Stimulated activated CD8-positive, alpha-beta memory T cell treated with anti-CD3 and anti-CD28 coated beads, Interleukin-2, amount 100 ng/mL, for 48 hours (primary cell): ENCODE data around the gene TYMP.
"Not testable (repeated sequence)": the region's sequence is repeated elsewhere in the genome, so short reads cannot be mapped to it uniquely, and the experiment has no call there.

Source experiments
- DNase-seq, 2 donors: peaks; one replicate each; pipeline ENCODE4 v3.0.0-alpha.2; 2020; ENCODE audit warnings: low read depth in 2 of 2

Gene TYMP

DNA sequence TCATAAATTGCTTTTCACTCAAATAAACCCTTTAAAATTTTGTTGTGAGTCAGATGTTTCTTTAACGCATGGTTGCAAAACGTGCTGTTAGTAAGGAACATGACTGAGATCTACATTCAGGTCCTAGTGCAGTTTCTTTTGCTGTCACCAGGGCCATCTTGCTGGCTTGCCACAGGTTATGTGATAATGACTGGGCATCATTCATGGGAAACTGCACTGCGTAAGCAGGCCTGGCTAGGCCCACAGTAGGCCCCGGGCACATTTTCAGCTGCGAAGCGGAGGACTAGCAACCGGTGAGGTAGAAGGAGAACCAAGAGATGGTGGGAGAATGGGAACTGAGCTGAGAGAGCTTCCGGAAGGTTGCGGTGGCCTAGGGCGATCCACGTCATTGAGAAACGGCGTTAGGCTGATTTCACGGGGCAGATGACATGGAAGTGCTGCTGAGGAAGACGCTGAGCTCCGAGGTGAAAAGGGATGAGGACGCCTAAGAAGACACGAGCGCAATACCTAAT is 12.7 kb upstream of the TYMP start:
- DNase-seq, result no peak

DNA sequence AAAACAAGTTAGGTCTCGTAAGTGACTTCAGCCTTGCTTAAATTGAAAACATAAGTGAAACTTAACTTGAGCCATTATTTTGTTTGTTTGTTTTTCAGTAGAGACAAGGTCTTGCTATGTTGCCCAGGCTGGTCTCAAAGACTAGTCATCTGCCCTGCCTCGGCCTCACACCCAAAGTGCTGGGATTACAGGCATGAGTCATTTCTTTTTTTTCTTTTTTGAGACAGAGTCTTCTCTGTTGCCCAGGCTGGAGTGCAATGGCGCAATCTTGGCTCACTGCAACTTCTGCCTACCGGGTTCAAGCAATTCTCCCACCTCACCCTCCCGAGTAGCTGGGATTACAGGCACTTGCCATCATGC is 11.8 kb upstream of the TYMP start:
- not testable (repeated sequence) for DNase-seq

DNA sequence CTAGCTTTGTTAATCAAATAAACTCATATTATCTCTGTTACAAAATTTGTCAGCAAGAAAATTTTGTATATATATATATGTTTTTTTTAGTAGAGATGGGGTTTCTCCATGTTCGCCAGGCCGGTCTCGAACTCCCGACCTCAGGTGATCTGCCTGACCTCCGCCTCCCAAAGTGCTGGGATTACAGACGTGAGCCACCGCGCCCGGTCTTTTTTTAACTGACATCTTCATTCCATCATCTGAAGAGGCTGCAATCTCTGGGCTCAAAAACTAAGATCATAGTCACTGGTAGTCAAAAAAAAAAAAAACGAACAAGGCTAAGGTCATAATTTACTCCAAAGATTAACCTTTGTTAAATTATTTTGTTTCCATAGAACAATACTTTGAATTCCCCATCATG is 10.6 kb upstream of the TYMP start:
- no peak for DNase-seq

DNA sequence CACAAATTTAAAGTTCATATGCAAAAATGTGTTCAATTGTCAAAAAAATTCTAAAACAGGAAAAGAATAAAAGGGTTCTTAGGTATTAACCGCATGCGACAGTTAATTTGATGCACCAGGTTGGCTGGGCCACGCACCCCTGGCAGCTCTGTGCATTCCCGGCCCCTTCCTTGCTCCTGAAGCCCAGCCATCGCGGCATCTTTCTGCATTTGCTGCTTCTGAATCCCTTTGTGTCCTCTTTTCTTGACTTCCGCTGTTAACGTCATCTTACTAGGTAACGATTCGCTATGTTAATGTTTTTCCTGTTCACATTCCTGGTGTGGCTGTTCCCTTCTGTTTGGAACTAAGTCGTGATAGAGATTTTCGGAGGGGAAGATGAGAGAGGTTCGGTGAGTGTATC is 8.0 kb upstream of the TYMP start:
- DNase-seq, result no peak

DNA sequence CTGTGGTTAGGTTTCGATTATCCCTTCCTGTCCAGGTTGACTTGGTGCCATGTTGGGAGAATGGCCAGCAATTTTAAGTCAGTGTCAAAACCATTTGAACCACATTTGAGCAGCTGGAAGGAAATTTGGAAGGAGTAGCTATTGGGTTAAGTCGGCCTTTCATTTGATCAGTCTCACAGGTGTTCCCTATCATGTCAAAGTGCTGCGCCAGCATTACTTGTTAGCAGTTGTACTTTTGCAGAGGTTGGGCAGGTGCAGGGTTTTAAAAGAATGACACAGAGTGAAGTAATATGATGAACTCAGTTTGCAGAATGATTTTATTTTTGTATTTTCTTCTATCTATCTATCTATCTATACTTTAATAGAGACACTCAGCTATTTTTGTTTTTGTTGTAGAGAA is 6.4 kb upstream of the TYMP start:
- DNase-seq, result no peak

DNA sequence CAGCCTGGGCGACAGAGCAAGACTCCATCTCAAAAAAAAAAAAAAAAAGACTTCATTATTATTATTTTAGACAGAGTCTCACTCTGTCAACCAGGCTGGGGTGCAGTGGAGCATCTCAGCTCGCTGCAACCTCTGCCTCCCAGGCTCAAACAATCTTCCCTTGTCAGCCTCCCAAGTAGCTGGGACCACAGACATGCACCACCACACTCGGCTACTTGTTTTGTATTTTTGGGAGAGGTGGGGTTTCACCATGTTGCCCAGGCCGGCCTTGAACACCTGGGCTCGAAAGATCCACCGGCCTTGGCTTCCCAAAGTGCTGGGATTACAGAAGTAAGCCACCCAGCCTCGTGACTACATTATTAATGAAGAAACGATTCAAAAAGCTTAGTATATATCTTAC is 5.3 kb upstream of the TYMP start:
- DNase-seq, result no peak

DNA sequence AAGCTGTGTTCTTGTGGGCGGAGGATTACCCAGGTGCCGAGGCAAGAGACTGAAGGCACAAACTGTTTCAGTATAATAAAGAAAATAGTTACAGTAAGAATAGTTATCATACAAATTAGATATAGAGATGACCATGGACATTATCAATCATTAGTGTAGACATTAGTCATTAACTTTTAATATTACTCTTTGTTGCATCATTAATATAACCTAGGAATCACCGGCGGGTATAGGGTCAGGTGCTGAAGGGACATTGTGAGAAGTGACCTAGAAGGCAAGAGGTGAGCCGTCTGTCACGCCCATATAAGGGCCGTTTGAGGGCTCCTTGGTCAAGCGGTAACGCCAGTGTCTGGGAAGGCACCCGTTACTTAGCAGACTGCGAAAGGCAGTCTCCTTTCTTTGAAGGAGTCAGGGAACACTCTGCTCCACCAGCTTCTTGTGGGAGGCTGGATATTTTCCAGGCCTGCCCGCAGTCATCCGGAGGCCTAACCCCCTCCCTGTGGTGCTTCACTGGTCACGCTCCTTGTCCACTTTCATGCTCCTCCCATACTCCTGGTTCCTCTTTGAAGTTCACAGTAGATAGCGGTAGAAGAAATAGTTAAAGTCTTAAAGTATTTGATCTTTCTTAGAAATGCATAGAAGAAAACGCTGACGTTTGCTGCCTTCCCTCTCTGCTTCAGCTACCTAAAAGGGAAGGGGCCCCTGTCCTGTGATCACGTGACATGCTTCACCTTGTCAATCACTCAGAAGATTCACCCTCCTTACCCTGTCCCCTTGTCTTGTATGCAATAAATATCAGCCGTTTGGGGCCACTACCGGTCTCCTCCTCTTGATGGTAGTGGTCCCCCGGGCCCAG is 4.3 kb upstream of the TYMP start:
- not testable (repeated sequence) for DNase-seq

DNA sequence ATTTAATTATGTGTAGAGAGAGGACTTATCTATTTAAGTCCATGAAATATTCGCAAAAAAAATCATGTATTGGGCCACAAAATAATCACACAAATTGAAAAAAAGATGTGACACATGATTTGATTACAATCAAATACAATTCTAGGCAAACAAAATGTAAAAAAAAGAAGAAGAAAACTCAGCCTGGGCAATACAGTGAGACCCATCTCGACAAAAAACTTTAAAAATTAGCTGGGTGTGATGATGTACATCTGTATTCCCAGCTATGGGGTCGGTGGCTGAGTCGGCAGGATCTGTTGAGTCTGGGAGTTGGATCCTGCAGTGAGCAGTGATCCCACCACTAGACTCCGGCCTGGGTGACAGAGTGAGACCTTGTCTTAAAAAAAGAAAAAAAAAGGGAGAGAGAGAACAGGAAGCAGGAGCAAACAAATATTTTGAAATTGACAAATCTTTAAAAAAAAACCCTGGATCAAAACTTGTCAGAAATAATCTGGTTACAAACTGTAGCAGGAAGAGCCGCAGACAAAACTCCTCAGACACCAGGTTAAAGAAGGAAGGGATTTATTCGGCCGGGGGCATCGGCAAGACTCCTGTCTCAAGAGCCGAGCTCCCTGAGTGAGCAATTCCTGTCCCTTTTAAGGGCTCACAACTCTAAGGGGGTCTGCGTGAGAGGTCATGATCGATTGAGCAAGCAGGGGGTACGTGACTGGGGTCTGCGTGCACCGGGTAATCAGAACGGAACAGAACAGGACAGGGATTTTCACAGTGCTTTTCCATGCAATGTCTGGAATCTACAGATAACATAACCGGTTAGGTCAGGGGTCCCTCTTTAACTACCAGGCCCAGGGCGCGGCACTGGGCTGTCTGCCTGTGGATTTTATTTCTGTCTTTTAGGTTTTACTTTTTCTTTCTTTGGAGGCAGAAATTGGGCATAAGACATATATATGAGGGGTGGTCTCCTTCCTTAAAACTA is 3.3 kb upstream of the TYMP start:
- no peak for DNase-seq

DNA sequence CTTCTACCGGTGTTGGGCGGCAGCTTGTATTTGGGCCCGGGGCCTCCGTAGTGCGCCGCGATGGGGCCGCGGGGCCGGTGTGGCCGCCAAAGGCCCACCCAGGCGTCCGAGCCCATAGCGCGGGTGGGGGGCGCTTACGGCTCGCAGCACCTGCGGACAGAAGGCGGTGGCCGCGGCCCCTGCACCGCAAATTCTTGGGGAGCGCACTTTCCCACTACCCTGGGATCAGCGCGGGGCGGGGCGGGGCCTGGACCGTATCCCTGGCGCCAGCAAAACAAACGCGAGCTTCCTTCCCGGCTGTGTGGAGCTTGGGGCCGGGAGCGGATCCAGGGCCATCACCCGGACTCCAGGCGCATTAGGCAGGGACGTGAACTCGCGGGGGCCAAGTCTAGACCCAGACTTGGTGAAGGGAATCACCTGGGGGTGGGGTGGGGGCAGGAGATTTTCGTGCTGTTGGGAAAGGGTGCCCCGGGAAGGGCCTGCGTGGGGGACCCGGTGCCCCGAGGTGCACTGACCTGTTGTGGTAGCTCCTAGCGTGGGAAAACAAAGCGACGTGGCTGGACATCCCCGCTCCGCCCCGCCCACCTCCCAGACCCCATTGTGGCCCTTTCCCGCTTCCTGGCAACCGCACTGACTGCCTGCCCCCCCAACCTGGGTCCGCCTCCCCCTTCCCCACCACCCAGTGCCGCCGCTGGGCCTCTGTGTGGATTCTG is 2.3 kb upstream of the TYMP start:
- DNase-seq, result no peak

DNA sequence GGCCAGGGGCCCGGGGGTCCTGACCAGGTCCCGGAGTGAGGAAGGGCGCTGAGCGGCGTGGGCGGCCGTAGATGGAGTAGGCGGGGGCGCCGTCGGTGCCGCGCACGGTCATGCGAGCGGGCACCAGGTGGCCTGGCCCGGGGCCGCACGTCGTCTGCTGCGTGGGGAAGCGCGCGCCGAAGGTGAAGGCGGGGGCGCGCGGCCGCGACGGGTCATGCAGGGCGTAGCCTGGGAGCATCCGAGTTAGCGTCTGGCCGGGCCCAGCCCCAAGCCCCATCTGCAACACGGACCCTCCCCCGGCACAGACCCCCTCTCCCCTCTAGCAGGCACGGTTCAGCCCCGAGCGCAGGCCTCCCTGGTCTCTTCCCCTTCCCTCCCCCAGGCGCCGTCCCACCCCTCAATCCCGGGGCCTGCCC is 1.7 kb upstream of the TYMP start:
- DNase-seq, result no peak

DNA sequence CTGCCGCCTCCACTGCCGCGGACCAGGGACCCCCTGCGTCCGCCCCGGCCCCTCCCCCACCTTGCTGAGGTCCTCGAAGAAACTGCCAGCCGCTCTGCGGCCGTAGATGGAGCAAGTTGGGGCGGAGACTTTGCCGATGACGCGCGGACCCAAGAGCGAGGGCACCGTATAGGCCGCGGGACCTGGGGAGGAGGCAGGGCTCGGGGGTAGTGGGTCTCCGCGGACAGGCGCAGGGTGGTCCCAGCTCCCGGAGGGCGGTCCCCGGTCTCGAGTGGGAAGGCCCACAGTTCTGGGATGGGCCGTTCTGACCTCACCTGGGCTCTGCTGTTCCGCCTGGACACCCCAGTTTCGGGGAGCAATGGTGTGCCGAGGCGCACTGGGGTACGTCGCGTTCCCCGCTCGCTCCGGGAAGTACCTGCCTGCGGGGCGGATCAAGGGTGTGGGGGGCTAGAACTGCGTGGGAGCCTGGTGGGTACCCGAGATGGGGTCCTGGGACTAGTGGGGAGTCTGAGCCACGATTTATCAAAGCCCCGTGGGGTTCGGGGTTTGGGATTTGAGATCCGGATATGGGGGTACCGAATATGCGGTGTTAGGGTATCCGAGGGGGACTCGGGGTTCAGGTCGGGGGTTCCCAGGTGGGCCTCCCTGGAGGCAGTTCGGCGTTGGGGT is 1.2 kb upstream of the TYMP start:
- DNase-seq, result peak; percentile 73 to 85

DNA sequence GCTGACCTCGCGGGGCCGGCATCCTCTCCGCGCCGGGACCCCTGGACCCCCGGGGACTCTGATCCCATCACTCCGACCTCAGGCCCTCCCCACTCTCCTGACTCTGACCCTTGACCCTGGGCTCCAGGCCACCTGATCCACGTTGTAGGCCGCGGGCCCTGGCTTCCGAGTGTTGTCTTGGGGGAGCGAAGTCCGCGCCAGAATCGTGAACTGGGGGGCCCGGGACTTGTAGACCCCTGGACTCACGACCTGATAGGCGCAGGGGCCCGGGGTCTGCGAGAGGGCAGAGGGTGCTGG is 716 bp upstream of the TYMP start:
- no peak for DNase-seq

DNA sequence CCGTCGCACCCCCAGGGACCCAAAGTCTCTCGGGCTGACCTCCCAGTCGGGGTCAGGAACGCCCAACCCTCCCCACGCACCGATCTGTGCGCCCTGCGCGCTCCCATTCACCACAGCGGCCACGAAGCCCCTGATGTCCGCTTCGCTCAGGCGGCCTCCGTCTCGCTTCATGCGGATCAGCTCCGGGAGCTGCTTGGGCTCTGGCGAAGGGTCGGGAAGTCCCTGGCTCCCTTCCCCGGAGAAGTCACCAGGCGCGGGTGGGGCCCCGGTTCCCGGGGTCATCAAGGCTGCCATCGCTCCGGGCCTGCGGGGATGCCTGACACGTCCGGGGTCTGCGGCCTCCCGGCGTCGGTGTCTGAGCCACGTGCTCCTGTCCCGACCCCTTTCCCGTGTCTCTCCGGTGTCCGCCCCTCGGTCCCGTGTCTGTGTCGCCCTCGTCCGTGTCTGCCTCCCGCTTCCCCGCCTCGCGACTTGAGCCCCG is 356 bp downstream of the TYMP start:
- no peak for DNase-seq

DNA sequence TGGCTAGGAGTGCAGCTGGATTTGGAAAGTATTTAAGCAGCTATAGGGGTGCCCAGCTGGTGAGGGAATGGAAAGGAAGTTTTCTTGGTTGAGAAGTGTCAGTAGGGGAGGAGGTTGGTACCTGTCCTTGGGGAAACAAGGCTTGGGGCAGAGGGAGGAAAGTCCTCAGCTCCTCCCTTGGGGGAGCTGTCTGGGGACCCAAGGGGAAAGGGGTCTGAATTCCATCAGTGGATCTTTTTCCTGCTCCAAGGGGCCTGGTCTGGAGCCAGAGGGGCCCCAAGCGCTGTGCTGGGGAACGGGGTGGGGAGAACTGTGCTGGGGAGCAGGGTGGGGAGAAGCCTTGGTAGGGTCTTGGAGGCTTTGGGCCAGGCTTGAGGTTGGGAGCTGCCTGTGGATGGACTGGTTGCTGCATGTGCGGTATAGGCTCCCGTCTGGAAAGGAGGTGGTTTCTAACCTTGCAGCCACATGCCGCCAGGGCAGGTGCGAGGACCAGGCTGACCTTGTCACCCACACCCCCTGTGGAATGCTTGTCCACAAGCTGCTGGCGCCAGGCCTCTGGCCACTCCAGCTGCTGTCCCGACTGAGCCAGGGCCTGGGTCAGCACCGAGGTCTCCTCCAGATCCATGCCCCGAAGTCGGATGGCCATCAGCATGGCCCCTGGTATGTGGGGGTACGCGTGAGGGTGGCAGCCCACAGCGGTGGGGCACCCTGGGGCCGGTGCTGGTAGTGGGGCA is 963 bp downstream of the TYMP start:
- no peak for DNase-seq

DNA sequence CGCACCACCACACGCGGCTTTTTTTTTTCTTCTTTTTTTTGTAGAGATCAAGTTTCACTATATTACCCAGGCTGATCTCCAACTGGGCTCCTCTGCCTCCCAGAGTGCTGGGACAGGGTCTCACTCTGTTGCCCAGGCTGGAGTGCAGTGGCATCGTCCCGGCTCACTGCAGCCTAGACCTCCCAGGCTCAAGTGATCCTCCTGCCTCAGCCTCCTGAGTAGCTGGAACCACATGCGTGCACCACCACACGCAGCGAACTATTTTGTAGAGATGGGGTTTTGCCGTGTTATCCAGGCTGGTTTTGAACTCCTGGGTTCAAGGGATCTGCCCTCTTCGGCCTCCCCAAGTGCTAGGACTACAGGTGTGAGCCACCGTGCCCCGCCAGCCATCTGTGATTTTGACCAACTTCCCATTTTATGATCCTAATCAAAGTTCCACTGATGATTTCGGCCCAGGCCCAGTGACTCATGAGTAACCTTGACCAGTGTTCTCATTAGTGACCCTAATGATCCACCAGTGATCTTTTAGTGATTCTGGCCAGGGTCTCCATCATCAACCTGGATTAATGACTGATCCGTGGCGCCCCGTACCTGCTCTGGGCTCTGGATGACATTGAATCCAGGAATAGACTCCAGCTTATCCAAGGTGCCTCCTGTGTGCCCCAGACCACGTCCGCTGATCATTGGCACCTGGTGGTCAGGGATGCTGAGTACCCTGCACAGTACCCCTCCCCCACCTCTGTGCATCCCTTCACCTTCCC is 1.7 kb downstream of the TYMP start:
- no peak for DNase-seq

DNA sequence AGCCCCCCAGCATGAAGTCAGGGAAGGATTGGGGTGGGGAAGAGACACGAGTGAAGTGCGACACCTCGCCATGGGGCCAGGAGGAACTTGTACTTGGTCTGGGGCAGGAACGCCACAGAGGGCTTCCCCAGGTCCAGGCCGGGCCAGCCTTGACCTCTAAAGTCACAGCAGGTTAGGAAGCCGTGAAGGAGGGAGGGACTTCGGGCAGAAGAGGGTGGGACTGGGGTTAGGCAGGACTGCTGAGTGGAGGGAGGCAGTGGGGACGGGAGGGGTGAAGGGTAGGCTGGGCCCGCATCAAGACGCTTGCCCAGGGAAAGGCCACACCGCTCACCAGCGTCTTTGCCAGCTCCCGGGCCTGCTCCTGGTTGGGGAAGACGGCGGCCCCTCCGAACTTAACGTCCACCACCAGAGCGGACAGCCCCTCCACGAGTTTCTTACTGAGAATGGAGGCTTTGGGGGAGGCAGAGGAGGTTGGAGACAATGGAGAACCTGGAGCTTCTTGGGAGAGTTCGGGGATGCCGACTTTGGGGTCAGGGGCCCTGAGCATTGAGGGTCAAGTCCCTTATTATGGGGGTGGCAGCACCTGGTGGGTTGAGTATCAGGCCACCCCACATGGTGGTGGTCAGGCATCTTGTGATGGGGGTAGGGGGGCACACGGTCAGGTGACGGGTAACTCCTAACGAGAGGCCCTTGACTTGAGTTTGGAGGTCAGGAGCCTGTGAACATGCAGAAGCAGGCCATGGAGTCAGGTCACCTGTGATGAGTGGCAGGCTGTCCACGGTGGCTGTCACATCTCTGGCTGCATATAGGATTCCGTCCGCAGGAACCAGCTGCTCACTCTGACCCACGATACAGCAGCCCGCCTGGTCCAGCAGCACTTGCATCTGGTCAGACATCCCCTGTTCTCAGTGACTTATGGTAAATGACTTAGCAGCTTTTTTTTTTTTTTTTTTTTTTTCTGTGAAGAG is 2.7 kb downstream of the TYMP start:
- DNase-seq, result no peak

DNA sequence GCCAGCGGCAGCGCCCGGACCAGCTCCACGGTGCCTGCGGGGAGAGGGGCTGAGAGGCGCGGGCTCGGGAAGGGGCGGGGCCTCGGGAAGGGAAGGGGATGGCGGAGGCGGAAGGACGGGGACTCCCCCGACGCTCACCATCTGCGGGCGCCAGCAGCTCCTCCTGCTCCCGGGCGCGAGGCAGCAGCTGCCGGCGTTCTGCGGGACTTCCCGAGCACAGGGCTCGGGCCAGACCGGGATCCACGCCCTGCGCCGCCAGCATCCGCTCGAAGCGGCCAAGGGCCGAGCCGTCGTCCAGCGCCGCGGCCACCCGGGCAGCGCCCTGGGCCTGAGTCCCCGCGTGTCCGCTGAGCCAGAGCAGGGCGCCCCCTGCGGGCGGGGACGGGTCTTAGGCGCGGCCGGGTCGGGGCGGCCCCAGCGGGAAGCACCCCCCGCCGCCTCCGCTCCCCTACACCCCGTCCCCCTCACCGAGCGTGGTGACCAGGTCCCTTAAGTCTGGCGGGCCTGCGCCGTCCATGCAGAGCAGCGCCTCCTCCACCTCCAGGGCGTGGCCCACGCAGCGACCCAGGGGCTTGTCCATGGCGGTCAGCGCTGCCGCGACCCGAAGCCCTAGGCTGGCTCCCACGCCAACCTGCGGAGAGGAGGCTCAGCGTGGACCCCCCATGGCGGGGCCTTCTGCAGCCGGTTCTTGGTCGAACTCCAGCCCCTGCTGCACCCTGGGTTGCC is 3.5 kb downstream of the TYMP start:
- DNase-seq, result peak; percentile 85 to 86

DNA sequence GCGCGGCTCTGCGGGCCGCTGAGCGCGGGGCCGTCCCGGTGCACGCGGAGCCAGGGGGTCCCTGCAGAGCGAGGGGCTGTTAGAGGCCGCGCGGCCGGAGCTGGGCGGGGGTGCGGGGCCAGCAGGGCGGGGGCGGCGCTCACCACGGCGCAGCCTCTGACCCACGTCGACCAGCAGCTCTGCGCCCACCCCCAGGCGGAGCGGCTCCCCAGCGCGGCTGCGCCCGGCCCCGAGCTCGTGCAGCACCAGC is 4.0 kb downstream of the TYMP start:
- no peak for DNase-seq
